GM06990 (cell line): ENCODE results near the gene POU4F1.

Source experiments
- DNase-seq: peaks from one replicate; pipeline ENCODE4 v3.0.0-alpha.2; 2011; ENCODE audit not compliant: insufficient read length; ENCODE audit errors: extremely low read depth
- H3K27me3 ChIP-seq: replicated peaks from 2 replicates; pipeline ENCODE4 v1.6.0; 2011; ENCODE audit warnings: low read length; ENCODE audit not compliant: control insufficient read depth, insufficient read depth
- H3K36me3 ChIP-seq: 2 replicates; pipeline ENCODE4 v1.5.1; 2011; ENCODE audit warnings: low read length; ENCODE audit not compliant: control insufficient read depth, insufficient read depth
- H3K4me3 ChIP-seq: replicated peaks from 2 replicates; pipeline ENCODE4 v1.5.1; 2011; ENCODE audit warnings: low read depth, mild to moderate bottlenecking, control low read depth, low read length
- TF ChIP-seq, protein P1 (sequence below): IDR thresholded peaks from 2 replicates; pipeline ENCODE4 v1.5.1; 2011; ENCODE audit warnings: low read length, control low read depth, mild to moderate bottlenecking, inconsistent platforms; ENCODE audit not compliant: insufficient read depth, poor library complexity, severe bottlenecking

The POU4F1 gene

DNA sequence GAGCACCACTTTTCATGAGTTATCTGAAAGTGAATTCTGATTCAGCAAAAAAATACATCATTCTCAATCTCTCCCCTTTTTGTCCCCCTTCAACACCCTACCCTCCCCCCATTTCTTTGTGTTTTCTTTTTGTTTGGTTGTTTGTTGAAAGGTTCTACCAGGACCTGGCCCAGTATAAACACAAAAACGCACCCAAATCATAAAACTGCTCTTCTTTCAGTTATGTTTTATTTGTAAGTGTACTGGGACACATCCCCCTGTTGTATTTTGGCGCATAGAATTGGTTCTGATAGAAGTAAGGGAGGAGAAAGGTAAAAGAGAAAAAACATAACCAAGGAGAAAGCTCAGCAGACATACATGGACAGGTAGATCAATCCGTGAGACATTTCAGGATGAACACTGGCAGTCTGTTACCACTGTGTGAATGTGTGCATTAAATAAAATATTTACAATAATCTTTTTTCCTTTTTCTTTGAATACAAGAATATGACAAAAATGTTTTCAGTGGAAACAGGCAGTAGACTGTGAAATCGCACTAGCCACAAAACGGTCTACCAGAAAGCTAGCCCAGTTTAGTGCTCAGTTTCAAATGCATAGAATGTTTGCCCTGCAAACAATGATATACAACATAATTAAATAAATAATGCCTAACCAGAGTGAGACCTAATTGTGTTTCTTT lies 4.2 kb downstream of the POU4F1 start:
- no peak for DNase-seq
- TF ChIP-seq, protein P1, sequence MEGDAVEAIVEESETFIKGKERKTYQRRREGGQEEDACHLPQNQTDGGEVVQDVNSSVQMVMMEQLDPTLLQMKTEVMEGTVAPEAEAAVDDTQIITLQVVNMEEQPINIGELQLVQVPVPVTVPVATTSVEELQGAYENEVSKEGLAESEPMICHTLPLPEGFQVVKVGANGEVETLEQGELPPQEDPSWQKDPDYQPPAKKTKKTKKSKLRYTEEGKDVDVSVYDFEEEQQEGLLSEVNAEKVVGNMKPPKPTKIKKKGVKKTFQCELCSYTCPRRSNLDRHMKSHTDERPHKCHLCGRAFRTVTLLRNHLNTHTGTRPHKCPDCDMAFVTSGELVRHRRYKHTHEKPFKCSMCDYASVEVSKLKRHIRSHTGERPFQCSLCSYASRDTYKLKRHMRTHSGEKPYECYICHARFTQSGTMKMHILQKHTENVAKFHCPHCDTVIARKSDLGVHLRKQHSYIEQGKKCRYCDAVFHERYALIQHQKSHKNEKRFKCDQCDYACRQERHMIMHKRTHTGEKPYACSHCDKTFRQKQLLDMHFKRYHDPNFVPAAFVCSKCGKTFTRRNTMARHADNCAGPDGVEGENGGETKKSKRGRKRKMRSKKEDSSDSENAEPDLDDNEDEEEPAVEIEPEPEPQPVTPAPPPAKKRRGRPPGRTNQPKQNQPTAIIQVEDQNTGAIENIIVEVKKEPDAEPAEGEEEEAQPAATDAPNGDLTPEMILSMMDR = no peak
- H3K36me3 ChIP-seq = no peaks in the 10 kb centered on the region
- H3K4me3 ChIP-seq = no peak overlapping the region
- peaks cover 2% of the 10 kb centered on the region; the same call in 1 of the 2 replicates for H3K27me3 ChIP-seq

DNA sequence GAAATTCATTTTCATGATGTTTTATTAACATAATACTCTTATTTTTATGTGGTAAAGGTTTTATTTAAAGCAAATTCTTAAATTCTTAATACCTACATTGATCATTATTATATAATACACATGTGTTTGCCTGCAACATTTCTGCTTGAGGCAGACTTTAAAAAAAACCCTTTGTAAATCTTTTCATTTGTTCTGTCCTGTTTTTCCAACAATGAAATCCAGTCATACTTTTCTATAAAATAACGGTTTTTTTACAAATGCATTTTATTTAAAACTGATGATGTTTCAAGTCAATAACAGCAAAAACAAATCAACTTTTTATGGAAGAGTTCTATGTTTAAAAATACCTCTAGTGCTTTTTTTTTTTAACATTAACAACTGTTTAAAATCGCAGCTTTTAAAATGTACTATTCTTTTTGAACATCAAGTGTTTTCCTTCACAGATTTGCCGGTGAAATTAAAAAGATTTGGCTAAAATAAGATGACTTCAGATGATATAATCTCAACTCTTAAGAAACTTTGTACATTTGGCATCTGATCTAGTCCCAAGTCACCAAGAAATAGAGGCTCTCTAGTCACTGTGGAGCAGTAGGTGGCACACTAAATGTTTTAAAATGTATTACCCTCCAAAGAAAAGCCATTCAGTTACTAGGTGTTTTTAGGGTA lies 5.1 kb downstream of the POU4F1 start:
- TF ChIP-seq, protein P1 = no peak
- no peaks in the 10 kb centered on the region for H3K36me3 ChIP-seq
- peaks cover 2% of the 10 kb centered on the region; the same call in 1 of the 2 replicates for H3K27me3 ChIP-seq
- no peak for DNase-seq
- no peak overlapping the region for H3K4me3 ChIP-seq

DNA sequence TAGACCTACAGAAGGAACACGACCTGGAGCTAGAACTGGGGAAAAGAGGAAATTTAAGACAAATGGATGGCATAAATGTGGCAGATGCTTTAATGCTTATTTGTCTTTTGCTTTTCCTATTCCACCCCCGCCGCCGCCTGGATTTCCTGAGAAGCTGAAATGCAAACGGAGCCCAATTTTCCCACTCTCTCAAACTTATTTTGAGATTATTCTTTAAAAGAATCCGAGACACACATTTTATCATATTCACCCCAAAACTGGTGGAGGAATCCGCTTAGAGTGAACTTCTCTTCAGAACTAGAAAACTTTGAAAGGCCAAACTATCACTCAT lies 5.8 kb downstream of the POU4F1 start:
- TF ChIP-seq, protein P1 = no peak
- DNase-seq = no peak

DNA sequence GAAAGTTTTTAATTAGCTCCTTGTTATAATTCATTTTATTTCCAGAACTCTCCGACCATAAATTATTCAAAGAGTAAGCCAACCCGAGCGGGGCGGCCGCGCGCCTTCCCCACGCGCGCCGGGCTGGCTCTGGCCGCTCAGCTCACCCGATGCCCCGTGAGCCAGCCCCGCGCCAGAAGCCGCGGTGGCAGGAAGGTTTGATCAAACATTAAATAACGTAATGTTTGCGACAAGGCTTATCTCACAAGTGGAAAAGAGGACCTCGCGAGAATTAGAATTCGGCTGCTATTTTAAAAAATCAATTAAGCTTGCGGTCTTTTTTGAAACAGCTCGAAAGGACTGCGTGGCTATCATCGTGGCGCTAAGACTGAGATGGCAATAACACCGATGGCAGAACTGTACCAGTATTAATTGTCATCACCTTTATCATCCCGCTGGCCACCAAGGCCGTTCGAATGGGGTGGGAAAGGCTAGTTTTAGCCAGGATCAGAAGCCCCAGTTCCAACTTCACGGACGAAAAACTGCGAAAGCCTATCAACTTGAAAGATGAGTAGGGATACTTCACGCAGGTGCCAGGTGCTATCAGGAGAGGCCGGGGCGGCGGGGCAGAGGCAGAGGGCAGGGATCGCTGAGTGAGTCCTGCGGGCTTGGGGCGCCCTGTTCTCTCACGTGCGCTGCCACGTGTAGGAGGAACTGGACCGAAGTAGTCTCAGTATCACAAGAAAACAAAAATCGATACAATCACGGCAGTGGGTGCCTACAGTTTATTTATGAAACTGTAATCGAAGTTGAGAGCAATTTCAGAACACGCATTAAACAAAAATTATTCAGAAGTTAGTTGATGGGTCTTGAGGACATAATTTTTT lies 6.4 kb downstream of the POU4F1 start:
- Histone ChIP-seq H3K4me3 (no peak overlapping the region), H3K27me3 (peaks cover 2% of the 10 kb centered on the region; the same call in 1 of the 2 replicates)
- TF ChIP-seq, protein P1 = no peak

More for the DNA sequence above, 5.8 kb downstream of the POU4F1 start:
- Histone ChIP-seq H3K36me3 (no peaks in the 10 kb centered on the region), H3K27me3 (peaks cover 2% of the 10 kb centered on the region; the same call in 1 of the 2 replicates), H3K4me3 (no peak overlapping the region)

DNA sequence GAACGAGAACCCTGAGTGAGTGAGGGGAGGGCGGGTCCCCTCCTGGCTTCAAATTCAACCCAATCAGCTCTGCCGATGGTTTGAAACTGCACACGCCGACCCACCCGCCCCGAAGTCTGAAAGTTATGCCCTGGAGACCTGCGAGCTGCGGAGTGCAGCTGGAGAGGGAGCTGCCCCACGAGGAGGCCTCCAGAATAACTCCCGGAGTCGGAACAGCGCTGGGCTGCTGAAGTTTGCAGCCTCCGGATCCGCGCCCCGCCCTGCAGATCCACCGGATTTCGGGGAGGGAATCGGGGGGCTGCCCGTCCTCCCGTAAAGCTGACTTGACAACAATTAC lies 7.0 kb downstream of the POU4F1 start:
- H3K27me3 ChIP-seq = peaks cover 2% of the 10 kb centered on the region; the same call in 1 of the 2 replicates
- no peak overlapping the region for H3K4me3 ChIP-seq
- H3K36me3 ChIP-seq = no peaks in the 10 kb centered on the region
- TF ChIP-seq, protein P1 = no peak
- DNase-seq = no peak

More for the DNA sequence above, 6.4 kb downstream of the POU4F1 start:
- H3K36me3 ChIP-seq = no peaks in the 10 kb centered on the region
- no peak for DNase-seq
